Measurements from ENCODE around the gene NPR2. TPM values are rescaled to one million over a fixed set of nuclear protein-coding genes. Genes with fewer than 3 reads are reported as not detected.

The NPR2 gene
- total and polyA plus RNA-seq, 2 donors (not counting 3 experiments of a cell fraction or from before 2014, with no cell fraction given): 16.4 to 25.6 TPM

GRCh38 chr9:35743880-35744518, 47.4 kb upstream of the NPR2 start:
- H3K4me3 ChIP-seq (replicated peaks in 1 of 3; ENCODE audit: insufficient read depth in 1 of 3, low read depth in 1 of 3, low read length in 3 of 3): no peak overlapping the region
- no peaks in the 10 kb centered on the region for H3K9me1 ChIP-seq (replicated peaks; ENCODE audit: control insufficient read depth, extremely low read depth, insufficient read depth, low read length)
- H3K4me2 ChIP-seq (ENCODE audit: insufficient read depth, low read length): no peak overlapping the region
- H2AFZ ChIP-seq (ENCODE audit: low read depth, low read length): no peak overlapping the region
- peaks cover 38 to 45% of the 10 kb centered on the region in 2 experiments for H3K36me3 ChIP-seq (ENCODE audit: control insufficient read depth in 2 of 2, extremely low read depth in 1 of 2, insufficient read depth in 2 of 2, low read length in 2 of 2)
- H3K9me3 ChIP-seq (replicated peaks; ENCODE audit: control insufficient read depth, insufficient read depth, low read length): no peaks in the 10 kb centered on the region
- no peak for FAIRE-seq
- peaks cover 88% of the 10 kb centered on the region for H3K79me2 ChIP-seq (ENCODE audit: control insufficient read depth, insufficient read depth, low read length)
- H4K20me1 ChIP-seq (replicated peaks; ENCODE audit: control insufficient read depth, extremely low read depth, insufficient read depth, low read length): no peaks in the 10 kb centered on the region
- TF ChIP-seq MAX (IDR thresholded peaks at IDR 0.05; ENCODE audit: insufficient read depth, insufficient read length): no peak
- no peak for TF ChIP-seq POLR2A (IDR thresholded peaks at IDR 0.05; ENCODE audit: low read depth, low read length)
- no peak for TF ChIP-seq POLR2AphosphoS5 (IDR thresholded peaks at IDR 0.05; ENCODE audit: insufficient read depth, low read depth, low read length)
- no peak for TF ChIP-seq MYC (IDR thresholded peaks at IDR 0.05; ENCODE audit: low read depth, low read length)
- TF ChIP-seq EZH2 (IDR thresholded peaks at IDR 0.05; ENCODE audit: borderline replicate concordance, low read depth, low read length, severe bottlenecking): no peak
- no peak for TF ChIP-seq JUN (IDR thresholded peaks at IDR 0.05; ENCODE audit: borderline replicate concordance, insufficient read depth, insufficient read length, low read depth)
- no peak for TF ChIP-seq CTCF (IDR thresholded peaks at IDR 0.05; ENCODE audit: extremely low read depth in 1 of 2, insufficient read depth in 1 of 2, low read depth in 1 of 2, low read length in 2 of 2)
- TF ChIP-seq FOS (IDR thresholded peaks at IDR 0.05; ENCODE audit: borderline replicate concordance, insufficient read depth, low read length): no peak
- no peak for TF ChIP-seq GATA2 (IDR thresholded peaks at IDR 0.05; ENCODE audit: insufficient read depth, insufficient read length, low read depth, low read length)
- CTCF ChIA-PET: interaction anchor here (0.9 to 7.2 kb wide), 9 partner anchors 7 to 82 kb away, joined by 3 to 86 read pairs (median 6); partner anchors contain the start of gene MSMP
- DNase-seq (ENCODE audit: low read depth, low spot score): no peak
- no peaks in the 10 kb centered on the region for H3K27me3 ChIP-seq (ENCODE audit: control insufficient read depth in 2 of 2, insufficient read depth in 2 of 2, low read length in 2 of 2)
- H3K27ac ChIP-seq (ENCODE audit: insufficient read depth, low read depth, low read length): no peak overlapping the region
- intact Hi-C loops (cut with micrococcal nuclease) (no loop called here), dilution Hi-C loops (cut with MboI; ENCODE audit: extremely low pct_ligation_motif_present, low sequenced_read_pairs) (no loop called here)
- POLR2A ChIA-PET: interaction anchor here (1.4 kb wide), 1 partner anchor 12 kb away, joined by 5 read pairs; the partner anchor contains the start of genes CREB3 and TLN1
- peaks cover 28% of the 10 kb centered on the region for H3K4me1 ChIP-seq (ENCODE audit: control insufficient read depth, extremely low read depth, insufficient read depth, low read length)
- no TSS peak for BruUV-seq (replicated peaks)
- no peak overlapping the region for H3K9ac ChIP-seq (replicated peaks; ENCODE audit: extremely low read depth, insufficient read depth, low read length)
